Measurements from ENCODE around the gene TMEM245.

GRCh38 chr9:108996643-108997042 is 123.1 kb downstream of the TMEM245 start:
- no peak for TF ChIP-seq CTCF (IDR thresholded peaks at IDR 0.05; ENCODE audit: low read depth, low read length, poor library complexity, severe bottlenecking)
- TF ChIP-seq EZH2phosphoT487 (IDR thresholded peaks at IDR 0.05; ENCODE audit: borderline replicate concordance, low read length) = no peak

All from DOHH2 (cell line).